RPMI8226 (cell line): ENCODE results near the gene FGD3.

ENCODE experiments used
- DNase-seq: peaks from one replicate; pipeline ENCODE4 v3.0.0-alpha.2; 2015

FGD3 gene

DNA sequence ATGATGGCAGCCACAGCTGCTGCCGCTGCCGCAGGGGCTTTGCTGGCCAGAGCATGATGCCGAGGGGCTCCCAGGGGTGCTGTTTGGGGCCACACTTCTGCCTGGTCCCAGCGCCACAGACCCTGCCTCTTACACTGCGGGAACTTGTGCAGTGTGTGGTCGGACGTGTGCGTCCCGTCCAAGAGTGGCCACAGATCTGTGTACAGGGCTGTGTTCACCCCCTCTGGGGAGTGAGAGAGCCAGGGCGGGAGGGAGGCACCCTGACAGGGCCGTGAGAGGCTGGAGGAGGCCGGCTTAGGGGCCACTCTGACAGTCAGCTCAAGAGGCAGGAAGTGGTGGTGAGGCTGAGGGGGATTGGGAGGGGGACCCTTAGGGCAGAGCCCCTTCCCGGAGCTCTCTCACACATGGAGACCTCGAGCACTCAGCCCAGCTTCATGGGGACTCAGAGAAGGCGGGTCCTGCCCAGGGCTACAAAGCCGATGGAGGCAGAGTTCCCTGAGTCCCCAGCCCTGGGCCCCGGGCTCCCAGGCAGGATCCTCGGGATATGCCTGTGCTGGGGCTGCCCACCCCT lies 135.6 kb downstream of the FGD3 start:
- DNase-seq = no peak

DNA sequence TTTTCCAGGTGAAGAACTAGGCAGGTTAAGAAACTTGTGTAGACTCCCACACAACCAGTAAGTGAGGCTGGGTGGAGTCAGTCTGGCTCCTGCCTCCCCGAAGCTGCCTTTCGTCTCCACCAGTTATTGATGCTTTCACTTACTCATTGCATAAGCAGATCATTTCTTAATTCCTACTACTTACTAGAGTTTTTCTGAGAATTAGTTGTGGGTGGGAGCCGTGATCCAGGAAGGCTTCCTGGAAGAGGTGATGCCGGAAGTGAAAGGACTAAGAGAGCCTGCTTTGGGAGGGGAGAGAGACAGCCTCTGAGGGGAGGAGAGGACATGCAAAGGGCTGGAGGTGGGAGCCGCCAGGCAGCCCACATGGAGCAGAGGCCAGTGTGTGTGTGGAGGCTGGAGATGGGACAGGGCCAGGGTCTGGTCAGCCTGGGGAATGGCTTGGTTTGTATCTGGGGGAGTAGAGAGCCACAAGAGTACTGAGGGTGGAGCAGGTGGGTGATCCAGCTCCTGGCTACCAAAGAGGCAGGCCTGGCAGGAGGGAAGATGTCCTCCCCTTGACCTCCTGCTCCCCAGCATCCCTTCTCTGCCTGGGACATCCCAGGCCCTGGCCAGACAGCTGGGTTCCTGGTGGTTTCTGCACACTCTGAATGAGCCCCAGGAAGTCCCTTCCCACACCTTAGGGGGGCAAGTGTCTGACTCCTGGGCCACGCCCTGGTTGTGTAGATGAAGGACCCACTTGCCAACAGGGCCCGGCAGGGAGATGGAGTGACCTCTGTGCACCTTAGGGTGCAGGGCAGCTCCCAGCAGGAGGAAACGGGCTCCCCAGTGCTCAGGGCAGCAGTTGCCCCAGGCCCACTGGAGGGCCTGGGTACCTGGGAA lies 136.5 kb downstream of the FGD3 start:
- DNase-seq = no peak

GRCh38 chr9:93084471-93084881 lies 137.2 kb downstream of the FGD3 start:
- no peak for DNase-seq

GRCh38 chr9:93085676-93086075 lies 138.4 kb downstream of the FGD3 start:
- DNase-seq = no peak
